Measurements from ENCODE around the gene KHDC4. TPM values are rescaled to one million over a fixed set of nuclear protein-coding genes. Genes with fewer than 3 reads are reported as not detected.

The KHDC4 gene
- total and polyA plus RNA-seq, 2 donors (not counting 1 experiment from before 2014, with no cell fraction given) = 24.6 to 25.4 TPM

- Histone ChIP-seq H3K4me3 (replicated peaks in 1 of 4; ENCODE audit: control extremely low read depth in 1 of 4, insufficient read depth in 1 of 4, low read depth in 3 of 4, low read length in 4 of 4) (peak overlapping the region; percentile 17 to 90 (median 56)), H4K20me1 (ENCODE audit: control insufficient read depth, extremely low read depth, insufficient read depth, low read length) (no peaks in the 10 kb centered on the region), H3K79me2 (ENCODE audit: control insufficient read depth, insufficient read depth, low read length) (peaks cover 92% of the 10 kb centered on the region), H3K9me3 (ENCODE audit: control insufficient read depth, insufficient read depth, low read depth, low read length) (no peaks in the 10 kb centered on the region), H2AFZ (ENCODE audit: low read length) (no peak overlapping the region), H3K4me1 (ENCODE audit: control insufficient read depth, extremely low read depth, insufficient read depth, low read length) (peaks cover 34% of the 10 kb centered on the region), H3K27ac (ENCODE audit: insufficient read depth, low read length) (no peak overlapping the region), H3K27me3 (ENCODE audit: control insufficient read depth, insufficient read depth, low read length) (no peaks in the 10 kb centered on the region), H3K36me3 (ENCODE audit: control insufficient read depth, insufficient read depth, low read length) (peaks cover 4% of the 10 kb centered on the region), H3K9ac (ENCODE audit: insufficient read depth, low read length) (no peak overlapping the region), H3K4me2 (ENCODE audit: extremely low read depth, insufficient read depth, low read length) (peak overlapping the region; percentile 78)
- peak in 1 of 2 donors; percentile 37 for DNase-seq (ENCODE audit: low read depth in 2 of 2)
- no peak for TF ChIP-seq CTCF (conservative IDR thresholded peaks at IDR 0.05 in 1 of 2, IDR thresholded peaks at IDR 0.05 in 1 of 2; ENCODE audit: low read depth in 1 of 2, low read length in 2 of 2)
- no peak for TF ChIP-seq EZH2 (IDR thresholded peaks at IDR 0.05; ENCODE audit: low read length, missing control alignments)
These were observed 40.2 kb upstream of the KHDC4 start for GRCh38 chr1:155974208-155975115.

GRCh38 chr1:155973723-155974122 lies 39.5 kb upstream of the KHDC4 start:
- no peak for DNase-seq (ENCODE audit: low read depth in 2 of 2)
- no peaks in the 10 kb centered on the region for H3K9me3 ChIP-seq (ENCODE audit: control insufficient read depth, insufficient read depth, low read depth, low read length)
- peaks cover 6% of the 10 kb centered on the region for H3K36me3 ChIP-seq (ENCODE audit: control insufficient read depth, insufficient read depth, low read length)
- H3K79me2 ChIP-seq (ENCODE audit: control insufficient read depth, insufficient read depth, low read length) = peaks cover 92% of the 10 kb centered on the region
- H3K27ac ChIP-seq (ENCODE audit: insufficient read depth, low read length) = no peak overlapping the region
- no peaks in the 10 kb centered on the region for H4K20me1 ChIP-seq (ENCODE audit: control insufficient read depth, extremely low read depth, insufficient read depth, low read length)
- no peak overlapping the region for H2AFZ ChIP-seq (ENCODE audit: low read length)
- no peak overlapping the region for H3K4me2 ChIP-seq (ENCODE audit: extremely low read depth, insufficient read depth, low read length)
- H3K4me1 ChIP-seq (ENCODE audit: control insufficient read depth, extremely low read depth, insufficient read depth, low read length) = peaks cover 42% of the 10 kb centered on the region
- H3K27me3 ChIP-seq (ENCODE audit: control insufficient read depth, insufficient read depth, low read length) = no peaks in the 10 kb centered on the region
- no peak overlapping the region for H3K9ac ChIP-seq (ENCODE audit: insufficient read depth, low read length)
- H3K4me3 ChIP-seq (replicated peaks in 1 of 4; ENCODE audit: control extremely low read depth in 1 of 4, insufficient read depth in 1 of 4, low read depth in 3 of 4, low read length in 4 of 4) = no peak overlapping the region
- no peak for TF ChIP-seq EZH2 (IDR thresholded peaks at IDR 0.05; ENCODE audit: low read length, missing control alignments)
- no peak for TF ChIP-seq CTCF (conservative IDR thresholded peaks at IDR 0.05 in 1 of 2, IDR thresholded peaks at IDR 0.05 in 1 of 2; ENCODE audit: low read depth in 1 of 2, low read length in 2 of 2)

- Histone ChIP-seq H4K20me1 (ENCODE audit: control insufficient read depth, extremely low read depth, insufficient read depth, low read length) (no peaks in the 10 kb centered on the region), H3K79me2 (ENCODE audit: control insufficient read depth, insufficient read depth, low read length) (peaks cover 91% of the 10 kb centered on the region), H3K9me3 (ENCODE audit: control insufficient read depth, insufficient read depth, low read depth, low read length) (no peaks in the 10 kb centered on the region), H3K4me1 (ENCODE audit: control insufficient read depth, extremely low read depth, insufficient read depth, low read length) (peaks cover 56% of the 10 kb centered on the region), H3K4me2 (ENCODE audit: extremely low read depth, insufficient read depth, low read length) (no peak overlapping the region), H3K4me3 (replicated peaks in 1 of 4; ENCODE audit: control extremely low read depth in 1 of 4, insufficient read depth in 1 of 4, low read depth in 3 of 4, low read length in 4 of 4) (no peak overlapping the region), H3K27me3 (ENCODE audit: control insufficient read depth, insufficient read depth, low read length) (no peaks in the 10 kb centered on the region), H3K27ac (ENCODE audit: insufficient read depth, low read length) (no peak overlapping the region), H3K9ac (ENCODE audit: insufficient read depth, low read length) (no peak overlapping the region), H2AFZ (ENCODE audit: low read length) (no peak overlapping the region), H3K36me3 (ENCODE audit: control insufficient read depth, insufficient read depth, low read length) (peaks cover 11% of the 10 kb centered on the region)
- TF ChIP-seq CTCF (conservative IDR thresholded peaks at IDR 0.05 in 1 of 2, IDR thresholded peaks at IDR 0.05 in 1 of 2; ENCODE audit: low read depth in 1 of 2, low read length in 2 of 2) (no peak), EZH2 (IDR thresholded peaks at IDR 0.05; ENCODE audit: low read length, missing control alignments) (no peak)
- no peak for DNase-seq (ENCODE audit: low read depth in 2 of 2)
These were observed 37.9 kb upstream of the KHDC4 start for GRCh38 chr1:155971910-155972809.
